GM21723 (cell line): ENCODE measurements around the gene SRP68.

Experiments
- ATAC-seq: cut with Tn5 transposase; IDR thresholded peaks from one replicate; pipeline ENCODE4 v1.9.1; 2021; ENCODE audit warnings: mild to moderate bottlenecking, moderate library complexity; ENCODE audit not compliant: unreplicated experiment

SRP68 gene

DNA sequence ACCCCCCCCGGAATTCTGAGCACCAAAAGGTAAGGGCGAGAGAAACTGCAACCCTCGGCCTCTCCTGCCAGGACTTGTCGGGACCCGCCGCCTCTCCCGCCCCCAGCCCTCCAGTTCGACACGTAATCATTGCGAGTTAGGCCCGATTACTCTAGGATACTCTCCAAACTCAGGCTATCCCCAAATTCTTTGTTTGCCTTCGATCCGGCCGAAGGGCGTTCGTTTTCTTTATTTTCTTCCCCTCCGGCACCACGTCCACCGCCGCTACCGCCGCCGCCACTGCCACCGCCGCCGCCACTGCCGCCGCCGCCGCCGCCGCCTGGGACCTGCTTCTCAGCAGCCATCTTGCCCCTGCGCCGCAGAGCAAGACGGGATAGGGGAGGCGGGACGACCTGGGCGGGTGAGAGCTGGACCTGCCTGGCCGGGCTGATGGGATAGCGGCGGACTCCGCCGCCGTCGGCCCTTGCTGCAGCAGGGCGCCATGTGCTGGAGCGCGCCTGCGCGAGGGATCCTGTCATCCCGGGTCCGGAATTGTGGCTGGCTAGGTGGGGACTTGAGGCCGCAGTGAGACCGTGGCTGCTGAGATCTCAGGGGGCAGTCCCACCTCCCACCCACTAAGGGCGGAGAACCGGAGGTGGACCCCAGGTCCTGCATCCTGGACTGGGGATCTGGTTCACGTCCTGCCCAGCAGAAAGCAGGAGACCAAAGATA lies at the start of gene SRP68:
SRP68 (minus strand) TSS at position 370 of the 711 bp plus-strand sequence; CDS start at position 344, 26 bp downstream.
- ATAC-seq: peak; percentile 86

DNA sequence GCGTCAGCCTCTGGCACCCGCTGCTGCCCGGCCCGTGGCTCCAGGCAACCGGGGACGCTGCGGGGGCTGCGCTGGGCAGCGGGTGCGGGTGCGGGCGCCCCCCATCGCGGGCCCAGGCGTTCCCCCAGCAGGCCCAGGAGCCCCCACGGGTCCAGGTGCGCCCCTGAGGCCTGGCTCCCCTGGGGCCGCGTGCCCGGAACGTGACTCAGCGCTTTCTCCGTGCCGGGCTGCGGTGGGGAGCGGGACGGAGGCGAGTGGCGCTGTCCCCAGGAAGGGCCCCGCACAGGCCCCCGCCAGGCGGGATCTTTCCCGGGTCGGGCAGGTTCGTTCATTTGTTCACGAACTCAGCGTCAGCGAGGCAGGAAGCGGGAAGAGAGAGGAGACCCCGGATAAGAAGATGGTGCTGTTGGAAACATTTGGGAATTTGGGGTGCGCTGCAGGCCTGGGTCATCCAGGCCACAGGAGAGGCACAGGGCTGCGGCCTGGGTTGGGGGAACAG lies 49.7 kb upstream of the SRP68 start:
- ATAC-seq: no peak

DNA sequence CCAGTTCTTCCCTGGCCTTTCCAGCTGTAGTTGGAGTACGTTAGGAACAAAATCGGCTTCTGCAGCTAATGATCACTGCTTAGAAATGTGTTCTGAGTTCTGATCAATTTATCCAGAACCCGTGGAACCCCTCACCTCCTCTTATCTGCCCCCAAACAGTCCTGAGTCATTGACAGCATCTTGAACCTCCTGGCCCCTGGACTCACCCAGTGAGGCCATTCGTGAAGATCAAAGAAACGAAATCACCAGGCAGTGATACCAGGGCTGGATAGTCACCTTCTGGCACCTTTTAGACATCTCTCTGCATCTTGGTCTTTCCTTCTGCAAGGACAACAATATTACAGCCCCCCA lies 48.3 kb upstream of the SRP68 start:
- ATAC-seq: no peak

DNA sequence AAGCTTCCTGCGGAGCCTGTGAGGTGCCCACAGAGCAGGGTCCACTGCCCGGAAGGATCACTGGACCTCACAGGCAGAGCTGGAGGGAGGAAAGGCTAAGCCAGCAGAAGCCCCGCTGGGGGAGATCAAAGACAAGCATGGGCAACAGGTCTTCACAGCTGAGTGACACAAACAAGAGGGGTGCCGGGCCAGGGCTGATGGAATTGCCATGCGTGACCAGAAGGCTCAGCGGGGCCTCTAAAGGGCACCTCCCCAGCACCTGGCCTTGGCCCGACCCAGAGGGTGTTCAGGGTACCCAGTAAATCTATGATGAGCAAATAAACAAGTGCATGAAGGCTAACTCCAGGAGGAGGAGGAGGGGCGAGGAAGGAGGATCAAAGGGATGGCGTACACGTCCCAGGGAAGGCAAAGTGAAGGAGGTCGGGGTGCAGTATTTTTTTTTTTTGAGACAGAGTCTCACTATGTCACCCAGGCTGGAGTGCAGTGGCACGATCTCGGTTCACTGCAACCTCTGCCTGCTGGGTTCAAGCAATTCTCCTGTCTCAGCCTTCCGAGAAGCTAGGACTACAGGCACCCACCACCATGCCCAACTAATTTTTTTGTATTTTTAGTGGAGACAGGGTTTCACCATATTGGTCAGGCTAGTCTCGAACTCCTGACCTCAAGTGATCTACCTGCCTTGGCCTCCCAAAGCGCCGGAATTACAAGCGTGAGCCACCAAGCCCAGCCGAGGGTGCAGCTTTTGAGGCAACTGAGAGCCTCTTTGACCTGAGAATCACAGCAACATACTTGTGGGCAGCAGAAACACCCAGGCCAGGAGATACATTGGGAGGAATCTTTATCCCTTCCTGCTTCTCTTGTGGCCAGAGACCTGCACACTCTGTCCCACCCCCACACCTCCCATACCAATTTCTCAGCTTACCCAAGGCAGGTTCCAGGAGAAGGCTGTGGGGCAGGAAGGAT lies 47.4 kb upstream of the SRP68 start:
- ATAC-seq: no peak

DNA sequence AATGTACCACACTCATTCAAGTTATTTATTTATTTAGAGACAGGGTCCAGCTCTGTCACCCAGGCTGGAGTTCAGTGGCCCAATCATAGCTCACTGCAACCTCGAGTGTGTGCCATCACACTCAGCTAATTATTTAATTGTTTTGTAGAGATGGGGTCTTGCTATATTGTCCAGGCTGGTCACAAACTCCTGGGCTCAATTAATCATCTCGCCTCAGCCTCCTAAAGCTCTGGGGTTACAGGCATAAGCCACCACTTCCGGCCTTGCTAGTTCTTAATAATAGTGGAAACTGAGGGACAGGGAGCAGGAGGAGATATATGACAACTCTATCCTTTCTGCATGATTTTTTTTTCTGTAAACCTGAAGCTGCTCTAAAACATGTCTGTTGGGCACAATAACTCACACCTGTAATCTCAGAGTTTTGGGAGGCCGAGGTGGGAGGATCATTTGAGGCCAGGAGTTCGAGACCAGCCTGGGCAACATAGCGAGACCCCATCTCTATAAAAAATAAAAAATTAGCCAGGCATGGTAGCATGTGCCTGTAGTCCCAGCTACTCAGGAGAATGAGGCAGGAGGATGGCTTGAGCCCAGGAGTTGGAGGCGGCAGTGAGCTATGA lies 42.9 kb upstream of the SRP68 start:
- no peak for ATAC-seq

DNA sequence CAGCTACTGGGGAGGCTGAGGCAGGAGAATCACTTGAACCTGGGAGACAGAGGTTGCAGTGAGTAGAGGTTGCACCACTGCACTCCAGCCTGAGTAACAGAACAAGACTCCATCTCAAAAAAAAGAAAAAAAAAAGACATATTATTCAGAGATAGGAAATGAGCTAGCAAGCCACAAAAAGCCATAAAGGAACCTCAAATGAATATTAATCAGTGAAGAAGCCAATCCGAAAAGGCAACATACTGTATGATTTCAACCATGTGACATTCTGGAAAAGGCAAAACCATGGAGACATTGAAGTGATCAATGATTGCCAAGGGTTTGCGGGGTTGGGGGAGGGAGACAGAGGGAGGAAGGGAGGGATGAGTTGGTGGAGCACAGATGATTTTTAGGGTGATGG lies 39.6 kb upstream of the SRP68 start:
- no peak for ATAC-seq

DNA sequence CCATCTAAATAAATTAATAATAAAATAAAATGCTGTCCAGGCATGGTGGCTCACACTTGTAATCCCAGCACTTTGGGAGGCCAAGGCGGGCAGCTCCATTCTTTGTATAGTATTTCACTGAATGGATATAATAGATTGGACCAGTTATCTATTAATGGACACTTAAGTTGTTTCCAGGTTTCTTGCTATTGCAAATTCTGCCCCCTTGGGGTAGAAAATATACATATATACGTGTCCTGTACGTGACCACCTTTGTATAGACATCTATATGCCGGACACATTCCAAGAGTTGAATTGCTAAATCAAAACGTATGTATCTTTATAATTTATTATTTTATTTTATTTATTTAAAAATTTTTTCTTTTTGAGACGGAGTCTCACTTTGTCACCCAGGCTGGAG lies 35.2 kb upstream of the SRP68 start:
- no peak for ATAC-seq

DNA sequence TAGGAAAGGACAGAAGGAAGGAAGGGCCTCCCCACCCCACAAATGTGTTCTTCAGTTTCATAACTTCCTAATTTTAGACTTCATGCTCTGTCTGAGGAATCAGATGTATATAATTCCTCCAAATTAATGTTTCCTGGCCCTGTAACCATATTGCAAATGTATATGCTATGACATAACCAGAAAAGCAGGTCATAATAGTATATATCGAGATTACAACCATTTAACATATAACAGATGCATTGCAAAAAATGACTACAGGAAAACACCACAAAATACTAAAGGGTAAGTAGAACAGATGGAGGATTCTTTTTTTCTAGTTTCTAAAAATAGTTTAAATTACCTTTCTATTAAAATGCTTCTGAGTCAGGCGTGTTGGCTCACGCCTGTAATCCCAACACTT lies 34.4 kb upstream of the SRP68 start:
- no peak for ATAC-seq

DNA sequence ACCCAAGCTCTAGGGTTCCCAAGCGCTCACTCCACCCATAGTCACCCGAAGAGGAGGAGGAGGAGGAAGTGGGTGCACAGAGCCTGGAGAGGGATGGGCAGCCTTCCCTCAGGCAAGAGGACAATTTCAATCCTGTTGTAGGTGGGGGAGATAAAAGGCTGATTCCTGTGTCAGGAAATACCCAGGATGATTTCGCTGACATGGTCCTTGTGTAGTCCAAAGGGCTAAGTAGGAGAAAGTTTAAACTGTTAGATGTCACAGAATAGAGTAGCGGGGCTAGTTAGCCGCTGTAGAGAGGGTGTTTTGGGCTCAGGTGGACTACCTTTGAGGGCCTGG lies 32.5 kb upstream of the SRP68 start:
- ATAC-seq: no peak

DNA sequence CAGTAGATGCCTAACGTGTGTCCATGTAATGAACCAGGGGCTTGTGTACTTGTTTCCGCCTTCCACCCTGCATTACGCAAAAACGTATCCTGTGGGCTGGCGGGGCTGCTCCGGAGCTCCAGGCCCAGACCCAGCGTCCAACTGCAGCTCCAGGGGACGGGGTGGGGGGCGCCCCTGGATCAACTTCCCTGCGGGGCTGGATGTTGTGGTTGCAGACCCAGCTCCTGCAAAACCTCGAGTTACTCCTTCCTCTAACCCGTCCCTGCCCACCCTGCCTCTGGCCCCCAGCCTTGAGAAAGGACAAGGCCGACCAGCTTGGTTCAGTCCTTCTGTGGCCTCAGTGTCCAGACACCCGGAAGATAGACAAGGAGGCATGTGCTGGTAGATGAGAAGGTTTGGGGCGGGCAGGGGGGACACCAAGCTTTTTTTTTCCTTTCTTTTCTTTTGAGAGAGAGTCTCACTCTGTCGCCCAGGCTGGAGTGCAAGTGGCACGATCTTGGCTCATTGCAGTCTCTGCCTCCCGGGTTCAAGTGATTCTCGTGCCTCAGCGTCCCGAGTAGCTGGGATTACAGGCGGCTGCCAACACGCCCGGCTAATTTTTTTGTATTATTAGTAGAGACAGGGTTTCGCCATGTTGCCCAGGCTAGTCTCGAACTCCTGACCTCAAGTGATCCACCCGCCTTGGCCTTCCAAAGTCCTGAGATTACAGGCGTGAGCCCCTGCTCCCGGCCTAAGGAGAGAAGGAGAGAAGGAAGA lies 32.0 kb upstream of the SRP68 start:
- no peak for ATAC-seq

DNA sequence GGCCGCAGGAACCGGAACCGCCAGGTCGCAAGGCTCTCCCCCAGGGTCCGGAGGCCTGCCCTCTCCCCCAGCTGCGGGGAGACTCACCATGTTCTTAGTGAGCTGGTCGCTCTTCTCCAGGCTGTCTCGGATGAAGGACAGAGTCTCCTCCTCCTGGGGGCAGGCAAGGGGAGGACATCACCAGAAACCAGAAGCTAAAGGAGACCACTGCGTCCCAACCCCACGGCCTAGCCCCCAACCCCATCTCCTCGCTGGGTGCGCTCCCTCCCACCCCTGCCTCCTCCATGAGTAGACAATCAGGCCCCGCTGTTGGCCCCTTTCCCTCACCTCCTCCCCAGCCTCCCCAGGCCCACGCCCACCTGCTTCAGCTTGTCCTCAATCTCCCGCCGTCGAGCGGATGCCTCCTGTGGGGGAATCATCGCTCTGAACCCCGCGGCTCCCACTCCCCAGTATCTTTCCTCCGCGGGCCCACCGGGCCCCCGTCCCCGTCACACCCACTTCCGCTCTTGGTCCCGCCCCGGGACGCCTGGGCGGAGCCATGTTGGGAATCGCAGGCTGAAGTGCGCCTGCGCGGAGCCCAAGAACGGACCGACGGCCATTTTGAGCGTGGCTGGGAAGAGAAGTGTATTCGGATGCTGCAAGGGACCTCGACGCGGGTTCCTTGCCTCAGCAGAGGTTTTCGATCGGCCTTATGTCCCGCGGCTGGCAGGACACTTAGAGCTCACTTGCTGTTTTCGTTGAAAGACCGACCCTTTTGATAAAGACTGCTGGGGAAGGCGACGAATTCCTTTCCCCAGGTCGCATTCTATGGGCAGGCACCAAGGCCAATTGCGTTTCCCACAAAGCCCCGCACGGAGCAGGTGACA lies 31.2 kb upstream of the SRP68 start, which contains the start of gene EXOC7:
EXOC7 (minus strand) TSS at position 514 of the 866 bp plus-strand sequence; CDS start at position 419, 95 bp downstream.
- ATAC-seq: peak; percentile 77

DNA sequence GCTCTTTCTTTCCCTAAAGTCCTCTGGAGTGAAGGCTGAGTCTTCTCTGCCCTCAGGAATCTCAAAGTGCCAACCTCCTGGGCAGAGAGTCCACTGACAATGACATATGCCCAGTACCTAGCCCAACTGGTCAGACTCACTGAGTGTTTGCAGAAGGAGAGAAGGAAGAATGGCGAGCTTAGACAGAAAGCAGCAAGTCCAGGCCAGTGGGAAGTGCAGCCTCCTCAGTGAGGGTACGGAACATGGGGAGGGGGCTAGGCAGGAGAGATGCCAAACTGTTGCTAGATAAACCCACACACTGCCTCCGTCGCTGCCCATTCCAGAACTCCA lies 30.6 kb upstream of the SRP68 start:
- no peak for ATAC-seq

DNA sequence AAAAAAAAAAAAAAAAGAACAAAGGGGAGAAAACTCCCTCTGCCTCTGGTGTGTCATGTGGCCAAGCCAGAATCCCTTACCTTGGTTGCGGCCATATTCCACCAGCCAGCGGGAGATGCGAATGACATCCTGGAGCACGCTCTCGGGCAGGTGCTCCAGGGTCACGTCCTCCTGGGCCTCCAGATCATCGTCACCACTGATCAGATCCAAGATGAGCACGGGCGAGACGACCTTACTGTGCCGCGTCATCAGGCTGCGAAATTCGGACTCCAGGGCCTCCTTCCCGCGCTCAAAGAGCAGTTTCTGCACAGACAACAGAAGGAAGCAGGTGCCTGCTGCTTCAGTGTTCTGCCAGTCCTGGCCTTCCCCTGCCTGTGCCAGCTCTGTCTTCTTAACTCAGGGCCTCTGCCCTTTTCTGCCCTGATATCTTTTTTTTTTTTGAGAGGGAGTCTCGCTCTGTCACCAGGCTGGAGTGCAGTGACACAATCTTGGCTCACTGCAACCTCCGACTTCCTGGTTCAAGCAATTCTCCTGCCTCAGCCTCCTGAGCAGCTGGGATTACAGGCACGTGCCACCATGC lies 25.5 kb upstream of the SRP68 start:
- no peak for ATAC-seq

DNA sequence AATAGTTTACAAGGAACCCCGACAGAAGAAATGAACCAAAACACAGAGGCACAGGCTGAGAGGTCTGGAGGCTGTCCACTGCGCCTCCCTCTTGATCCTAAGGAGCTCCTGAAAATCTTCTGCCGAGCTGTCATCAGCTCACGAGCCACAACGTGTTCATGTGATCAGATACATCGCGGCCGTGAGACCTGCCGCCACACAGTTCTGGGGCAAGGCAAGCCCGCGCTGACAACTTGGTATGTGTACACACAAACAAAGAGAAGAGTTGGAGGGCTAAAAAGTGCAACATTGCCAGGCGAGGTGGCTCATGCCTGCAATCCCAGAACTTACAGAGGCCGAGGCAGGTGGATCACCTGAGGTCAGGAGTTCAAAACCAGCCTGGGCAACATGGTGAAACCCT lies 23.6 kb upstream of the SRP68 start:
- ATAC-seq: no peak

DNA sequence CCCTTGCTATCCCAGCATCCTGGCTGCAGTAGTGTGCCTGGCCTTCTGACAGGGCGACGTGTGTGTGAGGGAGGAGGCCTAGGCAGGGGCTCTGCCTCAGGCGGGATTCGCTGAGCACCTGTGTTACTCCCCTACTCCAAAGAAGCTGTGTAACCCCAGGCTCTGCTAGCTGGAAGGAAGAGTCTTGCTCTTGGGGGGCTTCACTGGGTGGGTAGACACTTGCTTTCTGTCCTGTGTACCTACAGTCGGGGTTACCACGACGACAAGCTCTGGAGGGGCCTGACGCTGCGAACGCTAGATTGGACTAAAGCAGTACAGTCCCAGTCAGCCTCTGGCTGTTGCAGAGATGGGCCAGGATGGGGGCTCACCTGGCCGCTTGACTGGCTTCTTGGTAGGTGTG lies 21.7 kb upstream of the SRP68 start:
- ATAC-seq: no peak

DNA sequence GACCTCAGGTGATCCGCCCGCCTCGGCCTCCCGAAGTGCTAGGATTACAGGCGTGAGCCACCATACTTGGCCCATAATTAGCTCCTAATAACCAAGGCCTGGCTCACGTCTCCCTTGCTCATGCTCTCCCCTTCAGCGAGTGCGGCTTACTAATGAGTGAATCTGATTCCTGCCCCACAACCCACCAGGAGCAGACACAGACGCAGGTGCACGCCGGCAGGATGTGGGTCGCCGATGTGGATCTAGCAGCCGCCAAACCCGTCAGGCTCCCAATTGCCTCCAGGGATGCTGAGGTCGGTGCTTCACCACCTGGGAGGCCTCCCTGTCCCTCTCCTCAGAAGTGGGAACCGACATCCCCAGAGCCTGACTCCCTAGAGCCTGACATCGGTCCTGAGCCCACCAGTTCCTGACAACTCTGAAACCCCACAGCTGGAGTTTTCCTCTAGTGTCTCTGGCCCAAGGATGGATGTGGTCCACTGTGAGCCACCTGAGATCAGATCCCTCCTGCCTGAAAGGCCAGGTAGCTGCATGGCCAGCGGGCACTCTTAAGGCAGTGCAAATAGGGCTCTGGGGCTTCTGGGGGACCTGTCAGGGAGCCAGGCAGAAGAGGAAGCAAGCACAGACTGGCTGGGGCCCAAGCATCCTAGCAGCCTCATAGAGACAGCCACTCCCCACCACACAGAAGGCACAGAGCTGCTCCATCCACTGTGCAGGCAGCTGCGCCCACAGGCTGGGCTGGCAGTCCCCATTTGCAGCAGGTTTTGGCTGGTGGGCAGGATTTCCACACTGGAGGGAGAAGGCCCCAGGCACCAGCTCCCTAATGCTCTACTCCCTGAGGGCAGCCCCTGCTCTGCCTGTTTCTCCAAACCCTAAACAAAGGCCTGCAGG lies 20.5 kb upstream of the SRP68 start:
- ATAC-seq: no peak

DNA sequence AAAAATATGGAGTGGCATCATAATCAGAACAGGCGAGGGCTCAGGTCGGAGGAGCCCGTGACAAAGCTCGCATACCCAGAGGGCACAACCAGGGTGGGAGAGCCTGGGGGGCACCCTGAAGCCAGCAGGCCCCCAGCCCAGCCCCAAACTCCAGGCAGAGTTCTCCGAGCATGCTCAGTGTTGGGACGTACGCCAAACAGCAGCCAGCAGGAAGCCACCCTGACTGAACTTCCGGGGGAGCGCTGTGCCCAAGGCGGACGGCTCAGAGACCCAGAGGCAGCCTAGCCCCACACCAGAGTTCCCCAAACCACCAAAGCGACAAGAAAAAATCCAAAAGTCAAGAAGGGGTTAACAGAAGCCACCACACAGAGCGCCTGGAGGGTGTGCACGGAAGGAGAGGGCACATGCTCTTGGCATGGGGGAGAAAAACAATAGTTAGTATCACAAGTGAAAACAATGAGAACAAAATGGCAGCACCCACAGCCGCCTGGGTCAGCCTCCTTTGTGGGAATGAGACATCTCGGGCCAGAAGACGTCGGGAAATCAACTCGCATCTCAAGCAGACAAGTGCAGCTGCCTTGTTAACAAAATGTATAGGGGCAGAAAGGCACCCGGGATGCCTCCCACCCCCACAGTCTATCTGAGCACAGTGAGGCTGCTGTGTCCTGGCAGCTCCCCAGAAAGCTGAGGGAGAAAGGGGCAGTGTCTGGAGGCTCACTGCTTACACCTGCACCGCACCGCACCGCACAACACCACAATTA lies 19.4 kb upstream of the SRP68 start:
- no peak for ATAC-seq
